ENCODE measurements around the gene GREM2.

GREM2 gene

GRCh38 chr1:240503558-240503957 is 108.4 kb downstream of the GREM2 start:
- Histone ChIP-seq H3K4me2 (ENCODE audit: low read length) (no peak overlapping the region), H3K9me3 (ENCODE audit: low read length) (no peaks in the 10 kb centered on the region), H3K36me3 (ENCODE audit: insufficient read depth, low read length) (no peaks in the 10 kb centered on the region), H3K9ac (ENCODE audit: low read length) (no peak overlapping the region), H3K4me1 (ENCODE audit: insufficient read depth, low read length, severe bottlenecking) (no peaks in the 10 kb centered on the region), H3K4me3 (ENCODE audit: low read depth, low read length, poor library complexity, severe bottlenecking) (no peak overlapping the region), H3K79me2 (ENCODE audit: insufficient read depth, low read length) (no peaks in the 10 kb centered on the region), H3K9me2 (ENCODE audit: low read depth, low read length) (no peaks in the 10 kb centered on the region), H3K27me3 (ENCODE audit: insufficient read depth, low read length) (no peaks in the 10 kb centered on the region), H4K20me1 (ENCODE audit: insufficient read depth, low read length) (no peaks in the 10 kb centered on the region), H3K27ac (ENCODE audit: low read depth, low read length, poor library complexity, severe bottlenecking) (no peak overlapping the region), H2AFZ (ENCODE audit: low read length) (no peak overlapping the region), H3F3A (ENCODE audit: insufficient read depth, low read length) (no peaks in the 10 kb centered on the region)
- no peak for TF ChIP-seq EZH2 (IDR thresholded peaks at IDR 0.05; ENCODE audit: borderline replicate concordance, low read length)
- TF ChIP-seq CTCF (IDR thresholded peaks at IDR 0.05; ENCODE audit: low read length), result no peak

GRCh38 chr1:240503036-240503435 is 108.9 kb downstream of the GREM2 start:
- Histone ChIP-seq H3K27ac (ENCODE audit: low read depth, low read length, poor library complexity, severe bottlenecking) (no peak overlapping the region), H2AFZ (ENCODE audit: low read length) (no peak overlapping the region), H3F3A (ENCODE audit: insufficient read depth, low read length) (no peaks in the 10 kb centered on the region), H3K4me1 (ENCODE audit: insufficient read depth, low read length, severe bottlenecking) (no peaks in the 10 kb centered on the region), H4K20me1 (ENCODE audit: insufficient read depth, low read length) (no peaks in the 10 kb centered on the region), H3K4me2 (ENCODE audit: low read length) (no peak overlapping the region), H3K9me2 (ENCODE audit: low read depth, low read length) (no peaks in the 10 kb centered on the region), H3K79me2 (ENCODE audit: insufficient read depth, low read length) (no peaks in the 10 kb centered on the region), H3K36me3 (ENCODE audit: insufficient read depth, low read length) (no peaks in the 10 kb centered on the region), H3K9ac (ENCODE audit: low read length) (no peak overlapping the region), H3K9me3 (ENCODE audit: low read length) (no peaks in the 10 kb centered on the region), H3K4me3 (ENCODE audit: low read depth, low read length, poor library complexity, severe bottlenecking) (no peak overlapping the region), H3K27me3 (ENCODE audit: insufficient read depth, low read length) (no peaks in the 10 kb centered on the region)
- TF ChIP-seq EZH2 (IDR thresholded peaks at IDR 0.05; ENCODE audit: borderline replicate concordance, low read length) (no peak), CTCF (IDR thresholded peaks at IDR 0.05; ENCODE audit: low read length) (no peak)

- Histone ChIP-seq H3K27me3 (ENCODE audit: insufficient read depth, low read length) (no peaks in the 10 kb centered on the region), H3K36me3 (ENCODE audit: insufficient read depth, low read length) (no peaks in the 10 kb centered on the region), H3K9ac (ENCODE audit: low read length) (no peak overlapping the region), H3K79me2 (ENCODE audit: insufficient read depth, low read length) (no peaks in the 10 kb centered on the region), H3K9me3 (ENCODE audit: low read length) (no peaks in the 10 kb centered on the region), H3F3A (ENCODE audit: insufficient read depth, low read length) (no peaks in the 10 kb centered on the region), H3K27ac (ENCODE audit: low read depth, low read length, poor library complexity, severe bottlenecking) (no peak overlapping the region), H2AFZ (ENCODE audit: low read length) (no peak overlapping the region), H4K20me1 (ENCODE audit: insufficient read depth, low read length) (no peaks in the 10 kb centered on the region), H3K9me2 (ENCODE audit: low read depth, low read length) (no peaks in the 10 kb centered on the region), H3K4me3 (ENCODE audit: low read depth, low read length, poor library complexity, severe bottlenecking) (no peak overlapping the region), H3K4me2 (ENCODE audit: low read length) (no peak overlapping the region), H3K4me1 (ENCODE audit: insufficient read depth, low read length, severe bottlenecking) (no peaks in the 10 kb centered on the region)
- TF ChIP-seq CTCF (IDR thresholded peaks at IDR 0.05; ENCODE audit: low read length), result no peak
- TF ChIP-seq EZH2 (IDR thresholded peaks at IDR 0.05; ENCODE audit: borderline replicate concordance, low read length), result no peak
These were observed 110.8 kb downstream of the GREM2 start for GRCh38 chr1:240501115-240501514.
